ENCODE data around the gene TFCP2L1. TPM values are rescaled to one million over a fixed set of nuclear protein-coding genes. Genes with fewer than 3 reads are reported as not detected.
A peak's percentile ranks its signal among the peaks of the same experiment; 100 is the strongest.

Gene TFCP2L1
- total RNA-seq, 1 experiment from 2014 or later: 29.8 TPM

DNA sequence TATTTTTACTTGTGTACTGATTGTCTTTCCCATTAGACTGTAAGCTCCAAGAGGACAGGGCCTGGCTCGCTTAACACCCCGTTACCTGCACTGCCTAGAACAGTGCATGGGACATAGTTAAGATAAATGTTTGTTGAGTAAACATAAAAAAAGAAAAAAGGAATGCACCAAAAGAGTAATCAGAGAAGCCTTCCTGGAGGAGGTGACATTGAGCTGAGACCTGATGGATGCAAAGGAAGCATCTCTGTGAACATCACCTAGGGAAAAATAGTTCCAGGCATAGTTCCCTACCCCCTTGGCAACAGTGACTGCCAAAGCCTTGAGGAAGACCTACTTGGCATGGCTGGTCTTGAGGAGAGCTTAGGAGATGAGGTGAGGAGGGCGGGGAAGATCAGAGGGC is 924 bp upstream of the TFCP2L1 start:
- H3K4me3 Mint-ChIP-seq (ENCODE audit: low read depth, unreplicated experiment): peak overlapping the region; percentile 88
- CTCF ChIA-PET: interaction anchor here (0.7 kb wide), 1 partner anchor 28 kb away, joined by 3 read pairs; no protein-coding TSS in a partner anchor
- TF ChIP-seq, protein P1, sequence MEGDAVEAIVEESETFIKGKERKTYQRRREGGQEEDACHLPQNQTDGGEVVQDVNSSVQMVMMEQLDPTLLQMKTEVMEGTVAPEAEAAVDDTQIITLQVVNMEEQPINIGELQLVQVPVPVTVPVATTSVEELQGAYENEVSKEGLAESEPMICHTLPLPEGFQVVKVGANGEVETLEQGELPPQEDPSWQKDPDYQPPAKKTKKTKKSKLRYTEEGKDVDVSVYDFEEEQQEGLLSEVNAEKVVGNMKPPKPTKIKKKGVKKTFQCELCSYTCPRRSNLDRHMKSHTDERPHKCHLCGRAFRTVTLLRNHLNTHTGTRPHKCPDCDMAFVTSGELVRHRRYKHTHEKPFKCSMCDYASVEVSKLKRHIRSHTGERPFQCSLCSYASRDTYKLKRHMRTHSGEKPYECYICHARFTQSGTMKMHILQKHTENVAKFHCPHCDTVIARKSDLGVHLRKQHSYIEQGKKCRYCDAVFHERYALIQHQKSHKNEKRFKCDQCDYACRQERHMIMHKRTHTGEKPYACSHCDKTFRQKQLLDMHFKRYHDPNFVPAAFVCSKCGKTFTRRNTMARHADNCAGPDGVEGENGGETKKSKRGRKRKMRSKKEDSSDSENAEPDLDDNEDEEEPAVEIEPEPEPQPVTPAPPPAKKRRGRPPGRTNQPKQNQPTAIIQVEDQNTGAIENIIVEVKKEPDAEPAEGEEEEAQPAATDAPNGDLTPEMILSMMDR (IDR thresholded peaks at IDR 0.05; ENCODE audit: unreplicated experiment): no peak
- H3K27me3 Mint-ChIP-seq (ENCODE audit: unreplicated experiment): no peaks in the 10 kb centered on the region
- BruUV-seq (replicated peaks): no TSS peak
- intact Hi-C loops (cut with micrococcal nuclease; ENCODE audit: unreplicated experiment): loop anchor here (10.0 kb wide), 1 partner anchor 151 kb away; no protein-coding TSS in a partner anchor
- no peaks in the 10 kb centered on the region for H3K9me3 Mint-ChIP-seq (ENCODE audit: low read depth, unreplicated experiment)
- H3K36me3 Mint-ChIP-seq (ENCODE audit: insufficient read depth, unreplicated experiment): peaks cover 38% of the 10 kb centered on the region
- DNase-seq: no peak
- H3K4me1 Mint-ChIP-seq (ENCODE audit: low read depth, unreplicated experiment): peaks cover 33% of the 10 kb centered on the region
- peak overlapping the region; percentile 60 for H3K27ac Mint-ChIP-seq (ENCODE audit: unreplicated experiment)

DNA sequence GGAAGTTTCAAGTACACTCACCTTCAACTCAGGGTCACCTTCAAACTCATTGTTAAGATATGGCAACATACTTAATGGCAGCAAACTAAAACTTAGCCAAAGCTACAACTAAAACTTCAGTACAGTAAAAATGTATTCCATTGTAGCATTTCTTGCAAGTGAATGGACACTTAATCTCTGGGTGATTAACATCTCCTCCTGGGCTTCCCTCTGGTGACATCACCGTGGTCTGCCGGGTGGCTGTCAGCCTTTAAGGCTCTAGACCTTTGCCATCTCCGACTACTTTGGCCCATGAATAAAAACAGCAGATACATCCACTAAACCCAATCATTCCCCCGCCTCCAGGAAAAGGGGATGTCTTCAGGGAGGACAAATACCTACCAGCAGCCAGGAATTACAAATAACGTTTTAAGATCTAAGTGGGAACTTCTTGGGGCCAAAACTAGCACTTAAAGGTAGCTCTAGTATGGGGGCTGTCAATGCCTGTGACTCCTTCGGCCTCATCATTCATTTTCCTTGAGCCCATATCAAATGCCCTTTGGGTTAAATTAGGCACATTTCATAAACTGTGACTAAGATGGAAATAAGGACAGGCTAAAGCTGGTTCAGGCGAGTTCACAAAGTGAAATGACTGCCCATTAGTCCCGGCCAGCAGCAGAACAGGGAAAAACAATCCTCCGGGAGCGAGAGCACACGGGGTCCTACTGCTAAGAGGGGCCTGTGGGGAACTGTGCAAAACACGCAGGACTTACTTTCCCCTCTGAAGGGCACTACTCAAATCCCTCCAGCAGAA is 1.1 kb downstream of the TFCP2L1 start:
- TSS peak; percentile 54 for BruUV-seq (replicated peaks)
- H3K27ac Mint-ChIP-seq (ENCODE audit: unreplicated experiment): peak overlapping the region; percentile 77
- intact Hi-C loops (cut with micrococcal nuclease; ENCODE audit: unreplicated experiment): loop anchor here (10.0 kb wide), 1 partner anchor 149 kb away; no protein-coding TSS in a partner anchor
- H3K36me3 Mint-ChIP-seq (ENCODE audit: insufficient read depth, unreplicated experiment): peaks cover 45% of the 10 kb centered on the region
- H3K9me3 Mint-ChIP-seq (ENCODE audit: low read depth, unreplicated experiment): no peaks in the 10 kb centered on the region
- peak overlapping the region; percentile 88 for H3K4me3 Mint-ChIP-seq (ENCODE audit: low read depth, unreplicated experiment)
- CTCF ChIA-PET: interaction anchor here (1.2 kb wide), 2 partner anchors 72 to 155 kb away, joined by 3 to 6 read pairs; no protein-coding TSS in a partner anchor
- peaks cover 37% of the 10 kb centered on the region for H3K4me1 Mint-ChIP-seq (ENCODE audit: low read depth, unreplicated experiment)
- no peaks in the 10 kb centered on the region for H3K27me3 Mint-ChIP-seq (ENCODE audit: unreplicated experiment)
- TF ChIP-seq, protein P1 (IDR thresholded peaks at IDR 0.05; ENCODE audit: unreplicated experiment): no peak
- DNase-seq: peak; percentile 23

DNA sequence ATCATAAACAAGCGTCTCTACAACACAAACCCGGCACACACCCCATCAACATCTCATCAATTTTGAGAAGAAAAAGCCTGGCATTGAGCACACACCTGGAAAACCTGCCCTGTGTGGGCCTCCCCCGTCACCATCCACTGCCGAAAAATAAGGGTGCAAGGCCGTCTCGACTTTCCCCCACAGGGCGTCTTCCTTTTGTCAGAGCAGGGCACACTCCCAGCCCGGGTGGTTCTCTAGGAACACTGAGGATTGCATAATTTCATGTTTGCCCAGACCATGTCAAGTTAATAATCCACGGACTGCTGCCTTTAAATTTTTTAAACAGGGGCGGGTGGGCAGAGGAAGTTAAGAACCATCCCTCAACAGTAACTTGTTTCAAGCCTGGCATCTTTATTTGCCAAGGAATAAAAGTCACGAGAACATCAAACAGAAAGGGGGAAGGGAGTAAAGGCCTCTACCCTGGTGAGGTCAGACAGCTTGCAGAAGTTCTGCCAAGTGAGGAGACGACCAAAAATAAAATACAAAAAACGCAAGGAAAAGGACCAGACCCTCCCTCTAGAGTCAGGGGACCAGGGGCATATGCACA is 2.1 kb downstream of the TFCP2L1 start:
- peak overlapping the region; percentile 88 for H3K4me3 Mint-ChIP-seq (ENCODE audit: low read depth, unreplicated experiment)
- H3K36me3 Mint-ChIP-seq (ENCODE audit: insufficient read depth, unreplicated experiment): peaks cover 45% of the 10 kb centered on the region
- no peaks in the 10 kb centered on the region for H3K27me3 Mint-ChIP-seq (ENCODE audit: unreplicated experiment)
- peak overlapping the region; percentile 77 for H3K27ac Mint-ChIP-seq (ENCODE audit: unreplicated experiment)
- TF ChIP-seq, protein P1 (IDR thresholded peaks at IDR 0.05; ENCODE audit: unreplicated experiment): no peak
- CTCF ChIA-PET: interaction anchor here (1.2 kb wide), 1 partner anchor 73 kb away, joined by 3 read pairs; no protein-coding TSS in a partner anchor
- no peaks in the 10 kb centered on the region for H3K9me3 Mint-ChIP-seq (ENCODE audit: low read depth, unreplicated experiment)
- BruUV-seq (replicated peaks): no TSS peak
- peak; percentile 55 for DNase-seq
- intact Hi-C loops (cut with micrococcal nuclease; ENCODE audit: unreplicated experiment): loop anchor here (10.0 kb wide), 1 partner anchor 148 kb away; no protein-coding TSS in a partner anchor
- H3K4me1 Mint-ChIP-seq (ENCODE audit: low read depth, unreplicated experiment): peaks cover 37% of the 10 kb centered on the region

DNA sequence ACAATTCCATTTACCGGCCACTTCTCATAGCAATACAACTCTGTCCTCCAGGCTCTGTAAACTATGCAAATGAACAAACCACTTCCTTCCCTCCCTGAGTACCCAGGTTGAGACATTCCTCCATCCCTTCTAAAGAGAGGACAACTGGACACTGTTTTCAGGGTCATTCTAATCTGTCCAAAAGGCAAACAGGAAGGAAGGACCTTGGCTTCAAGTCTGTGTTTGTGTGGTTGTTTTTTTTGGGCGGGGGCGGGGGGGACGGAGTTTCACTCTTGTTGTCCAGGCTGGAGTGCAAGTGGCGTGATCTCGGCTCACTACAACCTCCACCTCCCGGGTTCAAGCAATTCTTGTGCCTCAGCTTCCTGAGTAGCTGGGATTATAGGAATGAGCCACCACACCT is 3.3 kb downstream of the TFCP2L1 start:
- Mint-ChIP-seq H3K36me3 (ENCODE audit: insufficient read depth, unreplicated experiment) (peaks cover 45% of the 10 kb centered on the region), H3K27ac (ENCODE audit: unreplicated experiment) (no peak overlapping the region), H3K4me3 (ENCODE audit: low read depth, unreplicated experiment) (peak overlapping the region; percentile 88), H3K9me3 (ENCODE audit: low read depth, unreplicated experiment) (no peaks in the 10 kb centered on the region), H3K4me1 (ENCODE audit: low read depth, unreplicated experiment) (peaks cover 37% of the 10 kb centered on the region), H3K27me3 (ENCODE audit: unreplicated experiment) (no peaks in the 10 kb centered on the region)
- intact Hi-C loops (cut with micrococcal nuclease; ENCODE audit: unreplicated experiment): loop anchor here (10.0 kb wide), 1 partner anchor 147 kb away; no protein-coding TSS in a partner anchor
- DNase-seq: no peak
- TF ChIP-seq, protein P1 (IDR thresholded peaks at IDR 0.05; ENCODE audit: unreplicated experiment): no peak
- no TSS peak for BruUV-seq (replicated peaks)
- CTCF ChIA-PET: no interaction called here

Measured in Calu3 (cell line).